HG02870 (cell line): ENCODE results near the gene MOB1B.

Source experiments
- ATAC-seq: cut with Tn5 transposase; IDR thresholded peaks from one replicate; pipeline ENCODE4 v1.9.1; 2021; ENCODE audit warnings: mild to moderate bottlenecking, moderate library complexity; ENCODE audit not compliant: unreplicated experiment

Gene MOB1B

DNA sequence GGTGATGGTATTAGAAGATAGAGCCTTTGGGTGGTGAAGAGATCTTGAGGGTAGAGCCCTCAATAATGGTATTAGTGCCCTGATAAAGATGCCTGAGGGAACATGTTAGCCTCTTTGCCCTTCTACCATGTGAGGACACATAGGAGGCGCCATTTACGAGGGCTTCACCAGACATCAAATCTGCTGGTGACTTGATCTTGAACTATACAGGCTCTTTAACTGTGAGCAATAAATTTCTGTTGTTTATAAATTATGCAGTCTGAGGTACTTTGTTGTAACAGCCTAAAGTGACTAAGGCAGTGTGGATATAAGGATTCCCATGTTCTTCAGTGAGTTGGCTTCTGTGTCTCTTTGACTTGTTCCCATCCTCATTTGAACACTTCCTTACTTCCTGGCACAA lies 11.8 kb downstream of the MOB1B start:
- no peak for ATAC-seq

DNA sequence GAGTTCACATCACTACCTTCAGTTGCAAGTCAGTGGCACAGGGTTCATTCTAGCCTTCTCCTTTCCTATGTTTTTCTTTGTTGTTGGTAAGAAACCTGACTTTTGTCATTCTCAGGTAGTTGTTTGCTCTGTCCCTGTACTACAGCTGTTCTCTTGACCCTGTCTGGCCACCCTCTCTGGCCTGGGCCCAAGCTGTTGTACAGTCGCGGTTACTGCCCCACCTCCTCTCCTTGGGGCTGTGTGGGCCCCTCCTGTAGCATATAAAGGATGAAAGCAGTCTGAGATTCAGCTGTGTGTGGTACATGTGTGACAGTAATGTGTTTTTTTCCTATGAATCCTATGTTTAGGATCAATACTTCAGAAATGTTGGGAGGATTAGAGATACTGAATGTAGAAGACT lies 12.5 kb downstream of the MOB1B start:
- no peak for ATAC-seq

DNA sequence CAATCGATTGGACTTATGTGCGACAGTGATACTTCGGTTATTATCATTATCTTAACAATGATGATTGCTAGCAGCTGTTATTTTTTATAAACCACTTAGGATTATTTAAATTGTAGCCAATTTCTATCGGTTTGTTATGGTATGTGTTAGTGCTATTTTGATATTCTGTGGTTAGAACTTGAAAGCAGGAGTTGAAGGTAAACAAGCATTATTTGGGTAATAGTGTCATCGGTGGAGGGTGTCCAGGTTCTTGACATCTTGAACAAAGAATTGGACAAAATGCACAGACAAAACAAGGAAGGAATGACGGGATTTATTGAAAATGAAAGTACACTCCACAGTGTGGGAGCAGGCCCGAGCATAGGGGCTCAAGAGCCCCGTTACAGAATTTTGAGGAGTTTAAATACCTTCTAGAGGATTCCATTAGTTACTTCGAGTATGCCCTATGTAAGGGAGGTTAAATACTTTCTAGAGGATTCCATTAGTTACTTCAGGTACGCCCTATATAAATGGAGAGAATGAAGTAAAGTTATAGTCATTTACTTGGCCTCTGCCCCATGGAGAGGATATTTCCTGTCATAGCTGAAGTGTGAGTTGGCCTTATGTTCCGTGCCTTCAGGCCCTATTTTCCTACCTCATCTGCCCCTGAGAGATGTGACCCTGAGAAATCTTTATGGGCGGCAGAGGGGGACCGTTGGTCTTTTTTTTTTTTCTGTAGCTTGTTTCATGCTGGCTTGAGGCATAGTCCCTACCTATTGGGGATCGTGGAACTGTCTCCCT lies 13.1 kb downstream of the MOB1B start:
- ATAC-seq, result no peak

DNA sequence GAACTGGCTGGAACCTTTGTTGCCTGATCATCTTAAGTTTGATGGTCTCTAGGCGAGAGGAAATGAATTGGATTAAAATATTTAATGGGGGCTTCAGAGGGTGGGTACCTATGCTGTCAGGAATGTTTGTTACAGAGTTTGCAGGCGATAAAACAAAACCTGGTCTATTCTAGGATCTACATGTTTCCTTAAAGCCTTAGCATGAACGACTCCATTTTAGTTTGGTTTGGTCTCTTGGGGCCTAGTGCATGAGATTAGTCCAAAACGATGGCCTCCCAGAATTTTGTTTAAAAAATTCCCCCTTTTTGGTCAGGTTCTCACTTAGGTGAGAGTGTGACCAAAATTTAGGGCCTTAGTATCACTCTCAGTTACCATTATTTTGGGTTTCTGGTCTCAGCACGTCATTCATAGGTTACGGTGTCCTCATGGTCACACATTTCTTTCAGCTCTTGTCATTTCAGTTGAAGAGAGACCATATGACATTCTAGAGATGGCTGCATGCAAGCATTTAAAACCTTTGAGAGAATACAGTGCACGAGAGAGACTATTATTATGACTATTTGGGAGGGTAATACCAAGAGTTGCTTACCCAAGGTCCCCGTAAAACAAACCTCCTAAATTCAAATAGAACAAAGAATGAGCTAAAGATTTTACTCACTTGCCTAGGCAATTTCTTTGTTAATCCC lies 13.8 kb downstream of the MOB1B start:
- ATAC-seq, result peak; percentile 86

DNA sequence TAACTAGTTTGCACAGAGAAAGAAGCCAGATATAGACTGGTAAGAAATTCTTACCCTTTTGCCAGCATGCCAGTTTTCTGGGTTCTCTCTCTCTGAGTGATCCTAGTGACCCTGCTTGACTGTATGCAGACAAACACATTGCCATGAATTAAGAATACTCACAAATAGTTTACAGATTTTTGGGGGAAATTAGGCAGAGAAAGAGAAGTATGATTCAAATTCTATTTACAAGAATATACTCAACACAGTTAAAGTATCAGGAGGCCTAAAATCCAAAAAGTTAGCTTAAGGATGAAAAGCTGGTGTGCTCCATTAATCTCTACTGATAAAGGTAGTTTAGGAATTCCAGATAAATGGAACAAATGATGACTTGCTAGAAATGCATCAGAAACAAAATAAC lies 18.4 kb downstream of the MOB1B start:
- ATAC-seq, result no peak

DNA sequence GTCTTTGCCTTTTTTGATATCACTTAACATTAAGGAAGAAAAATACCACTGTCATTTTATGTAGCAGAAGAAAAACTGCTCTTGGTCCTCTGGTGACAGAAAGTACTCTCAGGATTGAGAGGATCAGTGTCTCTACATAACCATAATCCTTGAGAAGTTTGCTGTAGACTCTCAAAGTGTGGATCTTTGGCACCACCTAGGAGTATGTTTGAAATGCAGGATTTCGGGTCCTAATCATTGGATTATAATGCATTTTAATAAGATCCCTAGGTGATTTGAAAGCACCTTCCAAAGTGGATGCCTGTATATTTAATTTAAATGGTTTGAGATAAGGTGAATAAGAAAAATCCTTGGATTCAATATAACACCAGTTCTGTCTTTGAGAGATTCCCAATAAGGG lies 23.2 kb downstream of the MOB1B start:
- no peak for ATAC-seq

DNA sequence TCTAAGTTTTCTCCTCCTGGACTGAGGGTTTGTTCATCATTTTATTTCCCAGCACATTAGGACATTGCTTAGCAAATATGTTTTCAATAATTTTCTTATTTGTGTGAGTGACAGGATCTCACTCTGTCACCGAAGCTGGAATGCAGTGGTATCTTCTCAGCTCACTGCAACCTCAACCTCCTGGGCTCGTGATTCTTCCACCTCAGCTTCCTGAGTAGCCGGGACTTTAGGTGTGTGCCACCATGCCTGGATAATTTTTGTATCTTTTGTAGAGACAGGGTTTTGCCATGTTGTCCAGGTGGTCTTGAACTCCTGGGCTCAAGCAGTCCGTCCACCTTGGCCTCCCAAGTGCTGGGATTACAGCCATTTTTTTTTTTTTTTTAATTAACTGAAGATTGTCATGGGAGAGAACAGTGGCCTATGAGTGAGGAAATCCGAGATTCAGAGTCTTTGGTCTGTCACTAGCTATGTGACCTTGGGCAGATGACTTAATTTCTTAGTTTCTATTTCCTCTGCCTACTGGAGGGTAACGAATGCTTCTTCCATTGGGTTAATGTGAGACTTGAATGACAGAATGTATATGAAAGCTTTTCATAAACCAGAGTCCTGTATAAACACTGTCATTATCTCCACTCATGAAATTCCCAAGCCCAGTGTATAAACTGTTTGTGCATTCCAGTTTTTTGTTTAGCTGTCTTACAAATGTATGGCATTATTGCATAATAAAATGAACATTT lies 23.9 kb downstream of the MOB1B start:
- ATAC-seq, result peak; percentile 61

DNA sequence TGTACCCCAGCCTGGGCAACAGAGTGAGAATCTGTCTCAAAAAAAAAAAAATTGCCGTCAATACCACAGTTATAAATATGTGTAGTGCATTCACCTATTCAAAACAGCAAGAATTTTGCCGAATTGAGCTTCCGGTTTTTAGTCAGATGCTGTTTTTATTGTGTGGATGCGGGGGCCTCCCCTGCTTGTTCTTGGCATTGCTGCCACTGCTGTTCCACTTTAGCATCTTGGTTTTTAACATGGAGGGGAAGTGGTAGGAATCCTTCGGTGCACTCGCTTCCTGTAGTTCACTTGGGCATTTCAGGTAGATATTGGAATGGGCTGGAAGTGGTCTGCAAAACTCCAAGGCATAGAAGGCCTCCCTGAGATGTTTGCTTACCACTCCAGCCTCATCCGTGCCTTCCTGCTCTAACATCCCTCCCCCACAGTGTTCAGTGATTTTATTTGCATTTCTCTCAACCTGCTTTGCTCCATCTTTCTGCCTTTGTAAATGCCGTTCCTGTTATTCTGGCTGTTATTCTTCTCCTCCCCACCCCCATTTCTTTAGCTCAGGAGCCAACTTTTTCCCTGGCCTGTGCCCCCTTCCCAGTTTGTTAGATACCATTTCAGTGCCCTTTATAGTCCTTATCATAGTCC lies 25.5 kb downstream of the MOB1B start:
- ATAC-seq, result peak; percentile 46

DNA sequence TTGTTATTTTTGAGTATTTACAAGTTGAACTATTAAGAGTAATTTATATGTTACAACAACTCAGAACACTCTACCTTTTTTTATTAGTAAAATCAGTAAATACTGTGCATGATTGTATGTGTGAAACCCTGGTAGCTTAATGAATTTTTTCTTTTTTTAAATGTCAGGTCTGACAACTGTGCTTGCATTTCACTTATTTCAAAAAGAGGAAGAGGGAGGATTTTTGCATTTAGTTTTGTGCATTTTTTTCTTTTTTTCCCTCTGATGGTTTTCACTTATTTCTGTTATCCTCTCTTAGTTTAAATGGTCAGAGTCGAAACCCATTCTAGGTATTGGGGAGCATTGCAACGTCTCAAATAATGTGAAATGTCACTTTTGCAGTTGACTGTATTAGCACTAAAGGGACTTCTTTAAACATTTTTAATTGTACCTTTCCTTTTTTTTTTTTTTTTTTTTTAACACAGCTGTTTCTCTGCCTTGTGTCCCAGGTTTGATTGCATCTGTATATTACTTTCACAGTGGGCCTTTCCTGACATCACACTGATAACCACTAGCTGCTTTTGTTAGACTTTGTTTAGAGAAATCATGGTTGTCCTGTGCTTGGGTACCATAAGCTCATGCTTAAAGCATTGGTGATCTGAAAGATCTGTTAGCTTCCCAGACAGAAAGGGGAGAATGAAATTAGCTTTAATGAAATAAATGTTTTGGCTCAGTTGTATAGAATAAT lies 28.5 kb downstream of the MOB1B start:
- ATAC-seq, result no peak

DNA sequence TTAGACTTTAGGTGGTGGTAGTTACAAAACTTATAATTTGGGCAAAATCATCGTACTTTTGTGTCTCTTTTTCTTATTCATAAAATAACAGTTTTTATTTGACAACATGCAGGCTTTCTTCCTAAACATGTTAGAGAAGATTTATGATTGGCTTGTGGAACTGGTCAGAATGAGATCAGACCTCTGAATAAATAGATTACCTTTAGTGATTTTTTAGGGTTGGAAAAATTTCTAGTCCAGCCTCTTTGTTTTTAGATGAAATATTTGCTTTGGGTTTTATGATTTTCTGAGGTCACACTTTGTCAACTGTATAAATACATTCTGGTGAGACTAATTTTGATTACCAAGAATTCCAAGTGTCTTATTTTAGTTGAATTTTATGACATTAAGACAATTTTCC lies 29.2 kb downstream of the MOB1B start:
- no peak for ATAC-seq

DNA sequence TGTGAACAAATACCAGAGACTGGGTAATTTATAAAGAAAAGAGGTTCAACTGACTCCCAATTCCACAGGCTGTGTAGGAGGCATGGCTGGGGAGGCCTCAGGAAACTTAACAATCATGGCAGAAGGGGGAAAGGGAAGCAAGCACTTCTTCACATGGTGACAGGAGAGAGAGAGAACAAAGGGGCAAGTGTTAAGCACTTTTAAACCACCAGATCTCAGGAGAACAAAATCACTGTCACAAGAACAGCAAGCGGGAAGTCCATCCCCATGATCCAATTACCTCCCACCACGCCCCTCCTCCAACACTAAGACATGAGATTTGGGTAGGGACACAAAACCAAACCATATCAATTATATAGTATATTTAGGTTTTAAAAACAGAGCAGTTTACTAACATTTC lies 30.8 kb downstream of the MOB1B start:
- ATAC-seq, result no peak

DNA sequence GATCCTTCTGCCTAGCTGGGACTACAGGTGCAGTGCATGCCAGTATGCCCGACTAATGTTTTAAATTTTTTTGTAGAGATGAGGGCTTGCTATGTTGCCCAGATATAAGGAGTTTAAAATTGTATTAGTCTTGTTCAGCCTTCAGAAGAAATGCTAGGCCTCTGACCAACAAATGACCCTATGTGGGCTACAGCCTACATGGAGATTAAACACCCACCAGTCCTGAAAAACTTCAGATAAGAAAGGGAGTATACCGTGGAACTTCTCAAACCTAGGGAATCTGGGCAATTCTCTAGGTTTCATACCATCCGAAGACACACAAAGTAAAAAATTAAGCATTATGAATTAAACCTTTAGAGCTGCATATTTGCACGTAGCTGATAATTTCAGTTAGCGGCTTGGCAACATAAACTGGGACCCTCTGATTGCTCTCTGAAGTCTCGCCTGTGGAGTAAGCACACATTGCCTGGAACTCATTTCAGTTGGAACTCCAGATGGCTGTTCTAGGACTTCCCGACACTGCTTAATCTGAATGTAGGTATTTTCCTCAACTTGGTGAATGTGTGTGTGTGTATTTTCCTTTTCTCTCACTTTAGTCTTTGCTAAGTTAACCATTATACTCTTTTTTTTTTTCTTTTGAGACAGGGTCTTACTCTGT lies 33.0 kb downstream of the MOB1B start:
- no peak for ATAC-seq

DNA sequence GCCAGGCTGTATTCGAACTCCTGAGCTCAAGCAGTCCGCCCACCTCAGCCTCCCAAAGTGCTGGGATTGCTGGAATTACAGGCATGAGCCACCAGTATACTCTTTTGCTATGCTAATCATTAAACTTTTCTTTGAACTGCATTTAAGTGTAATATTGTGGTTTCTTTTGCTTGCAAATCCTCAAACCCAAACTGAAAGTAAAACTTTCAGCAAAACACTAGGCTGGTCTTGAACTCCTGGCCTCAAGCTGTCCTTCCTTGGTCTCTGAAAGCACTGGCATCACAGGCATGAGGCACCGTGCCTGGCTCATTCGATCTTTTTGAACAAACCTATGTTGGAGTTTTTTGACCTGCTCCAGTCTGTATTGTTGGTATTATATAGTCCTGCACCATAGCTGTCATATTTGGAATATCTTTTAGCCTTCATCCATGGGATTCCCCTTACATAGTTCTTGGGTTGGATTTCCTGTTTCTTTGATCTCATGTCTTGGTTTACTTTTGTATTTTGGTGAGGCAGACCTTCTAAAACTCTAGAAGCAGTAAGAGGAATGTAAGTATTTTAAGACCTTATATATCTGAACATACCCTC lies 34.1 kb downstream of the MOB1B start:
- ATAC-seq, result no peak

DNA sequence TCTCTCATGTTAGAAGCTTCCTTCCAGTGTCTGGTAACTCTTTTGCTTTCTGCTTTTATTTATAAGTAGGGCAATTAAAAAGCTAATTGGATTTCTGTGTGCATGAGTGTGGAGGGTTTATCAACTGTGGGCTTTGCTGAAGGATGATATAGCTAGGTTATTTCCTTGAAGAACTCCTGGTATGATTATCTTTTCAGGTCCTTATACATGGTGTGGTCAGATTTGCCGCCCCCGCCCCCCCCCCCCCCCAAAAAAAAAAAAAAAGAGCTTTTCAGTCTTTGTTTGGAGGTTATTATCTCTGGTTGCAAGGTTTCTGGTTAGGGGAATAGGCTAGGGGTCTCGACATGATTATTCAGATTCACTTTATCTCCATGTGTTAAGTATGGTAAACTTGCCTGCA lies 35.9 kb downstream of the MOB1B start:
- no peak for ATAC-seq

DNA sequence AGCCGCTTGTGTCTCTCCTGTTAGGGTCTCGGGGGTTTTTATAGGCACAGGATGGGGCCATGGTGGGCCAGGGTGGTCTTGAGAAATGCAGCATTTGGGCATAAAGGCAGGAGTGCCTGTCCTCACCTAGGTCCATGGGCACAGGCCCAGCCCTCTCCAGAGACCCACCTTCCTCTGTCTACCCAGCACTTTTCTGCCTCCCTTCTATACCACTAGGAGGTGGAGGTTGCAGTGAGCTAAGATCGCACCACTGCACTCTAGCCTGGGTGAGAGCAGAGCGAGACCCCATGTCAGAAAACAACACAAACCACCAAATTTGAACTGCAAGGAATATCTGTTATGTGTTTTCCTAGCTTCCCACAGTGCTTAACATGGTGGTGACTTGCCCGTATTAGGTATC lies 38.0 kb downstream of the MOB1B start:
- ATAC-seq, result no peak

DNA sequence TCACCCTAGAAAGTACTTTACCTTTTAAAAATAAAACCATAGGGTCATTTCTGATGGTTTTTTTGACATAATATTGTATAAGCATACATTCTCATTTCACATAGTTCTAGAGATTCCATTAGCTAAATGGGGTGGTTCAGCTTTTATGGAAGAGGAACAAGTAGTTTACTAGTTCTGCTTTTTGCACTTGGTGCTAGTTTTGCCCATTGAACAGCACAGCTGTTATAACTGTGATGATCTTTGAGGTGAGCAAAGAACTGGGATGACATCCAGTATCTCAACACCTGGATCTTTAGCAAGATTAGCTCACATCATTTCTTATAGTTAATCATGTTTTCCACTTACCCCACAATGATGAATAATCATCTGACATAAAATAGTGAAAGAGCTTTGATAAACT lies 40.9 kb downstream of the MOB1B start:
- peak; percentile 78 for ATAC-seq

DNA sequence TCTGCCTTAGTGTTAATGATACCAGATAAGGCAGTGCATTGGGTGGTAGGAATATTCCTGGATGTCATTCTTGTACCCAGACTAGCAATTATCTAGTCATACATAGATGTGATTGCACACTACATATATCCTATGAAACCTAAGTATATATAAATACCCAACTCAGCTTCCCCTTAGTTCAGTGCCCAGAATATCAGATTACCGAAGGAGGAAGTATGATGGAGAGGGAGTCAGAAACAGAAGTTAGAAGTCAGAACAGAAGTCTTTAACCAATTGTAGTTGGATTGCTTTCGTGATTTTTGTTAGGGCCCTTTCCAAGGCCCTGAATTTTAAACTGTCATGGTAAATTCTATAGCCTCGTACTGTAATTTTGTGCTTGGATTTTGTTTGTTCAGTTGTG lies 42.9 kb downstream of the MOB1B start:
- peak; percentile 55 for ATAC-seq

DNA sequence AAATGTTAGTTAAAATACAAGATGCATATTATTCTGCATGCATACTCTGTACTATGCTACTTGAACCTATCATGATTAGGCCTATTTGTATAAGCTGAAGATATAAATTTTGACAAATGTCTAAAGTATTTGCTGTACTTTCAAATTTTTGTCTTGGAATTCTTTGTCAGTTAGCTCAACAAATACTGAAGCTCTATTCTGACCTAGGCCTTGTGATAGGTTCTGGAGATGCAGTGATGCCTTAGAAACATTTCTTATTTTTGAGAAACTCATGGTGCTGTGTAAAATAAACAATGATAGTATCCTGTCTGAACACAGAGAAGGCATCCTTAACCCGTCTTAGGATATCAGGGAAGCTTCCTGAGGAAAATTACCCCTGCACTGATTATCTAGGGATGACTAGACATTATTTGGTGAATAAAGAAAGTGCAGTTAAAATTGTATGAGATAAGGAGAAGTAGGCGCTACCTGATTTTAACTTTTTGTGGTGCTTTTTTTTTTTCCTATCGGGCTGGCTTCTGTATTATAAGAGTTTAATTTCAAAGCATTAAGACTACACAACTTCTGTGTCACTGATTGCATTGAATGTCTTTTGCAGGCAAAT lies 43.4 kb downstream of the MOB1B start:
- ATAC-seq, result no peak

DNA sequence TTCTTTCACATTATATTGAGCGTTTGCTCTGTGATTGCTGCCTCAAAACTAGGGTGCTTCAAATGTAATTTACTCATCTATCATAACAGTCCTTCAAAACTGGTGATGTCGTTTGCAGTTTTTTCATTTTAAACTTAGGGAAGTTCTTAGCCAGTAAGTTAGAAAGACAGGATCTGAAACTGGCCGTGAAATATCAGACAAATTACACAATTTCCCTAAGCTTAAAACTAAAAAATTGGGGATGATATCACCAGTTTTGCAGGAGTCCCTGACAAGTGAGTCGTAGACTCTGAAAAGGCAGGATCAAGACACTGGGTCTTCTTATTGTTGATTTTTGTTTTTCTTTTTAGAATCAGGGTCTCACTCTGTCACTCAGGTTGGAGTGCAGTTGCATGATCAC lies 44.8 kb downstream of the MOB1B start:
- ATAC-seq, result no peak
